Measurements from ENCODE around the gene HSPH1.

GRCh38 chr13:31166591-31166990 is 4.9 kb upstream of the HSPH1 start:
- TF ChIP-seq CTCF (IDR thresholded peaks at IDR 0.05) (no peak), POLR2A (IDR thresholded peaks at IDR 0.05) (no peak), POLR2AphosphoS5 (IDR thresholded peaks at IDR 0.05) (no peak)

All from breast epithelium (tissue), 3 donors.